ENCODE measurements around the gene CALHM3.
A peak's percentile ranks its signal among the peaks of the same experiment; 100 is the strongest.

CALHM3 gene

DNA sequence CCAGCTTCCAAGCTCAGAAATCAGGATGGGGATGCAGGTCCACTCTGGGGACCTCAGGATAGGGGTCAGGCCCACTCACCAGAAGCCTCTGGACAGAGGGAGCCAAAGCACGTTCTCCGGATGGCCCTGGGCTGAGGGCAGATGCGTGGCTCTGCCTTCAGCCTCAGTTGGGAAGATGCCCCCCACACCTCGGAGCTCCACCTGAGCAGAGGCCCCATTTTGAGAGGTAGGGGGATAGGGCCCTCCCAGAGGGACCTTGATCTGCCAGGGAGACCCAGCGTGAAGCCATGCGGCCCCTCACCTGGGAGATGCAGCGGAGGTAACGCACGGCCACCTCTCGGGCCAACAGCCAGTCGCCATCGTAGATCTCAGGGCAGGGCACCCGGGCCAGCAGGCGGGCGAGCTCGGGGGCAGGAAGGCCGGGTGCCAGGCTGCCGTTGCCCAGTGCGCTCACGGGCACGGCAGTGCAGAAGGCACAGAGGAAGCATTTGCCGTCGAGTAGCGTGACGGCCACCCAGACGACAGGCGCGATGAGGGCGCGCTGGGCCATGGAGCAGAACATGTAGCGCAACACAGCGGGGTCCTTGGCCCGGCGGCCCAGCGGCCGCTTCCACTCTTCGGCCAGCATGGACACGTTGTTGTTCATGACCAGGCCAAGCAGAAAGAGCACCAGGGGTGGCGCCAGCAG lies 21.0 kb downstream of the CALHM3 start:
- Histone ChIP-seq H3K36me3 (ENCODE audit: insufficient read depth, low read length) (no peaks in the 10 kb centered on the region), H3K9ac (ENCODE audit: insufficient read length) (no peak overlapping the region), H3K27ac (no peak overlapping the region), H3K4me3 (no peak overlapping the region), H3K9me3 (ENCODE audit: low read depth, low read length) (no peaks in the 10 kb centered on the region)
- no peak for DNase-seq (ENCODE audit: low read depth, low spot score)
- TF ChIP-seq FOXP2 (optimal IDR thresholded peaks at IDR 0.05; ENCODE audit: control extremely low read depth, extremely low read length, insufficient read depth) = no peak
- no peak for TF ChIP-seq POLR2AphosphoS5 (IDR thresholded peaks at IDR 0.05; ENCODE audit: borderline replicate concordance, low read depth, low read length)
- no peak for TF ChIP-seq EZH2 (IDR thresholded peaks at IDR 0.05)

- H3K9me3 ChIP-seq (ENCODE audit: low read depth, low read length) = no peaks in the 10 kb centered on the region
- no peaks in the 10 kb centered on the region for H3K36me3 ChIP-seq (ENCODE audit: insufficient read depth, low read length)
- H3K4me3 ChIP-seq = no peak overlapping the region
- TF ChIP-seq EZH2 (IDR thresholded peaks at IDR 0.05) (no peak), POLR2AphosphoS5 (IDR thresholded peaks at IDR 0.05; ENCODE audit: borderline replicate concordance, low read depth, low read length) (no peak), FOXP2 (optimal IDR thresholded peaks at IDR 0.05; ENCODE audit: control extremely low read depth, extremely low read length, insufficient read depth) (no peak)
- DNase-seq (ENCODE audit: low read depth, low spot score) = no peak
- H3K9ac ChIP-seq (ENCODE audit: insufficient read length) = no peak overlapping the region
- no peak overlapping the region for H3K27ac ChIP-seq
Observed at GRCh38 chr10:103457176-103457712, 21.8 kb downstream of the CALHM3 start.

GRCh38 chr10:103456074-103456660 lies 22.9 kb downstream of the CALHM3 start:
- no peaks in the 10 kb centered on the region for H3K9me3 ChIP-seq (ENCODE audit: low read depth, low read length)
- no peak overlapping the region for H3K27ac ChIP-seq
- no peak overlapping the region for H3K4me3 ChIP-seq
- TF ChIP-seq POLR2AphosphoS5 (IDR thresholded peaks at IDR 0.05; ENCODE audit: borderline replicate concordance, low read depth, low read length) (no peak), EZH2 (IDR thresholded peaks at IDR 0.05) (no peak), FOXP2 (optimal IDR thresholded peaks at IDR 0.05; ENCODE audit: control extremely low read depth, extremely low read length, insufficient read depth) (no peak)
- no peaks in the 10 kb centered on the region for H3K36me3 ChIP-seq (ENCODE audit: insufficient read depth, low read length)
- no peak overlapping the region for H3K9ac ChIP-seq (ENCODE audit: insufficient read length)
- no peak for DNase-seq (ENCODE audit: low read depth, low spot score)

DNA sequence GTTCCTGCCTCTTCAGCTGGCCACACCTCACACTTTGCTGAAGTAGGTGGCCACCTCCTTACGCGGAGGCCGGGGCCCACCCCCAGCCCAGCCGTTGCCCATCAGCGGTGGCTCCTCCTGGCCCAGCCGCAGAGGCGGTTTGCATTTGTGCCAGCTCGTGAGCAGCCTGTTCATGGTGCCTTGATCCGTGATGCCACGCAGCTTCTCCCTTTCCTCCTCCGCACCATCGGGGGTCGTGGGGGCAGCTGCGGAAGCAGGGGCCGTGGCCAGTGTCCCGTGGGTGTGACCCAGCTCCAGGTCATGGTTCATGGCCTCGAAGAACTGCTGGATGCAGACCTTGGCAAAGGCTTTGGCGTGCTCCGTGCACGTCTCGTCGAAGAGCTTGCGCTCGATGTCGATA lies 23.8 kb downstream of the CALHM3 start:
- Histone ChIP-seq H3K36me3 (ENCODE audit: insufficient read depth, low read length) (no peaks in the 10 kb centered on the region), H3K27ac (no peak overlapping the region), H3K9me3 (ENCODE audit: low read depth, low read length) (no peaks in the 10 kb centered on the region), H3K4me3 (no peak overlapping the region), H3K9ac (ENCODE audit: insufficient read length) (no peak overlapping the region)
- DNase-seq (ENCODE audit: low read depth, low spot score) = no peak
- no peak for TF ChIP-seq POLR2AphosphoS5 (IDR thresholded peaks at IDR 0.05; ENCODE audit: borderline replicate concordance, low read depth, low read length)
- no peak for TF ChIP-seq EZH2 (IDR thresholded peaks at IDR 0.05)

GRCh38 chr10:103454026-103454425 lies 25.0 kb downstream of the CALHM3 start:
- no peaks in the 10 kb centered on the region for H3K9me3 ChIP-seq (ENCODE audit: low read depth, low read length)
- no peaks in the 10 kb centered on the region for H3K36me3 ChIP-seq (ENCODE audit: insufficient read depth, low read length)
- H3K27ac ChIP-seq = no peak overlapping the region
- DNase-seq (ENCODE audit: low read depth, low spot score) = no peak
- TF ChIP-seq POLR2AphosphoS5 (IDR thresholded peaks at IDR 0.05; ENCODE audit: borderline replicate concordance, low read depth, low read length) (no peak), FOXP2 (optimal IDR thresholded peaks at IDR 0.05; ENCODE audit: control extremely low read depth, extremely low read length, insufficient read depth) (no peak), EZH2 (IDR thresholded peaks at IDR 0.05) (no peak)
- H3K9ac ChIP-seq (ENCODE audit: insufficient read length) = no peak overlapping the region
- H3K4me3 ChIP-seq = no peak overlapping the region

- H3K27ac ChIP-seq = no peak overlapping the region
- DNase-seq (ENCODE audit: low read depth, low spot score) = no peak
- H3K9me3 ChIP-seq (ENCODE audit: low read depth, low read length) = no peaks in the 10 kb centered on the region
- TF ChIP-seq EZH2 (IDR thresholded peaks at IDR 0.05) = no peak
- no peak for TF ChIP-seq POLR2AphosphoS5 (IDR thresholded peaks at IDR 0.05; ENCODE audit: borderline replicate concordance, low read depth, low read length)
- TF ChIP-seq FOXP2 (optimal IDR thresholded peaks at IDR 0.05; ENCODE audit: control extremely low read depth, extremely low read length, insufficient read depth) = no peak
- no peaks in the 10 kb centered on the region for H3K36me3 ChIP-seq (ENCODE audit: insufficient read depth, low read length)
- H3K4me3 ChIP-seq = peak overlapping the region; percentile 77
- H3K9ac ChIP-seq (ENCODE audit: insufficient read length) = no peak overlapping the region
Observed at GRCh38 chr10:103452506-103453230, 26.4 kb downstream of the CALHM3 start.

DNA sequence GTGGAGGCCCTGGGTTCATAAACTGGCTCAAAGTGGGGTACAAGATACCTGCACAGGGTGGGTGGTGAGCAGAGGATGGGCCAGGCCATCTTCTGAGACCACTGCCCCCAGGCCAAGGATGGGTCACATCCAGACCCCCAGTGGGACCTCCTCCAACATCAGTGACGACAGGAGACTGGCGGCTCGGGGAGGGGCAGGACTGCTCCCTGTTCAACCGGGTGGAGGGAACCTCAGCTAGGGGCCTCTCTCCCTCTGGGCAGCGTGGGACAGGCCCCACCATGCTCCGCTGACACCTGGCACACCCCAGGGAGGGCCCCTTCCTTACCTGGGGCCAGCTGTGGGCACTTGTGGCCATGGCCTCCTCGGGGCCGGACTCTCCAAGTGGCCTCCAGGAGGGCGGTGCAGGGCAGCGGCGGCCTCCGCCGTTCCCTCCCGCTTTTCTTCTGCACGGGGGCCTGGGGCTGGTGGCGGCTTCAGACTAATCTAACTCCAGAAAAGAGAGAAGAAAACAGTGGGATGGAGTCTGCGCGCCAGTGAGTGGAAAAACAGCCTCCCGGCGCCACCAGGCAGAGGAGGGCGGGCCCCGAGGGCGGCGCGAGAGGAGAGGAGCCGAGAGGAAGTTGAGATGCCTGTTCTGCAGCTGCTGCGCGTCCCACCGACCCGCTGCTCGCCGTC lies 27.1 kb downstream of the CALHM3 start, which contains the start of gene CALHM2:
CALHM2 (minus strand) TSS at position 540 of the 675 bp plus-strand sequence. CDS start 2,429 bp downstream, outside the sequence.
- DNase-seq (ENCODE audit: low read depth, low spot score) = no peak
- peak within 1 kb of the TSS; percentile 77 for H3K4me3 ChIP-seq
- H3K9ac ChIP-seq (ENCODE audit: insufficient read length) = peak within 1 kb of the TSS; percentile 60
- TF ChIP-seq FOXP2 (optimal IDR thresholded peaks at IDR 0.05; ENCODE audit: control extremely low read depth, extremely low read length, insufficient read depth) (no peak), POLR2AphosphoS5 (IDR thresholded peaks at IDR 0.05; ENCODE audit: borderline replicate concordance, low read depth, low read length) (no peak; the same call in 1 of the 2 replicates), EZH2 (IDR thresholded peaks at IDR 0.05) (no peak)
- no peak within 1 kb of the TSS for H3K27ac ChIP-seq
- no peaks in the 10 kb centered on the region for H3K9me3 ChIP-seq (ENCODE audit: low read depth, low read length)
- H3K36me3 ChIP-seq (ENCODE audit: insufficient read depth, low read length) = no peaks in the 10 kb centered on the region; the same call in 1 of the 2 replicates
